Endometrium (tissue), 2 donors: Measurements from ENCODE around the gene RALGAPA2.

Experiments
- FAIRE-seq: peaks from 2 replicates; lab custom pipeline; 2012; peaks lifted over from hg19 to GRCh38; lab: Jason Lieb, UNC
- donor health status: control.
- donor health status: control.

The RALGAPA2 gene

DNA sequence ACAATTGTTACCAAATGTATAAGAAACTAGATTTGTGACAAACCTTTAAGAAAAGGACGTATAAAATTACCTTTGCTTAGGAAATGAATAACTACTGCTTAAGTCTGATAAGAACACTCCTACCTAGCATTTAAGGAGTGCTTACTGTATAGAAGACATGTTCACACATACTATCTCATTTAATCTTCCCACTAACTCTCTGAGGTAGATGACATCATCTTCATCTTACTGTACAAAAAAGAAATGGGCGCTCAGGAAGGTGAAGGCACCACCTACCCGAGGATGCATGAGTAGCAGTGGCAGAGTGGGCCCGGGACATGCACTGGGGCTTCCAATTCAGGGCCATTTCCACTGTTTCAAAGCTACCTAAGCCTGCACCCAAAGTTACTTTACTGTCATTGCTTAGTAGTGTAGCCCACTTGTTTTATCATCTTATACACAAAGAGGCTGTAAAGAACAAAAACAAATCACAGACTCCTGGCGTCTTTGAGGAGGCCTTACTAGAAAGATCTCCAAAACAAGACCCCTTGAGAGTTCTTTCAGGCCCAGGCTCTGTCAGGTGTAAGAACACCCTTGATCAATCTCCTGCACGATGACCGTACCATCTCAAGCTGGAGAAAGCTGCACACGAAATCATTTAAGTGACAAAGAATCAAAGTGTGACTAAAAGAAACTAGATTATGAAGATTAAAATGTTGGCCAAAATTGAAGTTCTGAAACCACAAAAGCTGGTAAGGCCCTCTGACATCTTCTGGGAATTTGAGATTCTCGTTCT, 216.5 kb downstream of the RALGAPA2 start:
- no peak for FAIRE-seq

DNA sequence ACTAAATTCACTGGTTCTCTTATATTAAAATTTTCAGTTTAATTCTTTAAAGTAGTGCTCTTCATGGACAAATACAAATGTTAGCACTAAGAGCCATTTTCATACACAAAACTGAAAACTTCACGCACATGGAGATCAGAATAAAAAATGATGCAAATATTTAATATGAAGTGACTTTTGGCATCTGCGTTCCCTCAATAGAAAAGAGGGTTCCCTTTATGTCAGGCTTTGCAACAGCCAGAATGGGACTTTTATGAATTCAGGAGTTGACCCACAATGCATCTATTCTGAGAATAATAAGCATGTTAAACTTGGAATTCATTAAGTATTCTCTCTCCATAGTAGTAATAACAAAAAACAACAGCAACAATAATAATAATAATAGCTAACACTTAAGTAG, 218.7 kb downstream of the RALGAPA2 start:
- no peak for FAIRE-seq

DNA sequence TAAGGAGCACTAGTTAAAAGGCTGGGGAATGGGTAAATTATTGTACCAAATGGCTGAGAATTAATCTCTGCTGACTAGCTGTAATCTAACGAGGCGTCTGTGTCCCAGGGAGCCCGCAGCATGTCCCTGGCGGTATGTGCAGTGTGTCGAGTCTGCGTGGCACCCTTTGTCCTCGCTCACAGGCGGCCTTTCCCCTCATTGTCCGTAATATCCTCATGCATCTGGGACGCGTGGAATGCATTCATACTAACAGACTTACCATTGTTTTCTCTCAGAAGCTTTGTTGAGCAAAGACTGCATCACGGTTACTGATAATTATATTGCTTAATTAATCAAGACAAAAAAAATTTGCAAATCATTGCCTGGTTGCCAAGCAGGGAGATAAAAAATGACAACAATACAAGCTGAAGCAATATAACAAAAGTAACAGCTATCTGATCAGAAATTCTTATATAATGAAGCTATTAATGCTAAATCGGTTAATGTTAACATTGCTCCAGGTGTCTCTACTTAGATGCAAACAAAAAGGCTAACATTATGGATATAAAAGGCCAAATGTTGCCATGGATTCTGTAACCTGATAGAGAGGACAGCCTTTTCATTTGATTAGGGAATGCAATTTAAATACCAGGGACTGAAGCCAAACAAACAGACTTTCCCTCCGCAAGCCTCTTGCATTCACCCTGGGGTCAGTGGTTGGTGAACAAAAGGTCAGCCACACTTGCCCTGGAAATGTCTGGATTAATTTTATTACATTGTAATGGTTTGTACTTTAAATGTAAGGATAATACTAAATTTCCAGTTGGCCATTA, 219.7 kb downstream of the RALGAPA2 start:
- no peak for FAIRE-seq

DNA sequence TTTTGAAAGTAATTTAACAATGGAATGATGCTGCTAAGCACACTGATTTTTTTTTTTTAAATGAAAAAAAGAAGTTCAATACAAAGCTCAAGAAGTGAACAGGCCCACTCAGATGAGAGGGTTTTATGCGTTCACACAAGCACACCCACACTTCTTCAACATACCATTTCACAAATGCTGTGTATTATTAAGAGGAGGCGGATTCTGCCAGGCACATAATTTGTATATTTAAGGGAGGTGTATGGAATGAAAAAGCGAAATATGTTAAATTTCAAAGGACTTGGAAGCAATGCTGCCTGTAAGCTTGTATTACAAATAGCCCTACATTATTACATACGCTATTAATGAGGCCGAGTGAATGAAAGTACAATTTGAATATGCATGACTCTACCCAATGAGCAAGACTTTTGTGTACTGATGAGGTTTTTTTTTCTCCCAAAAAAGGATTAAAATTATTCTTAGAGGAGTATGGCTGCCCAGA, 220.6 kb downstream of the RALGAPA2 start:
- no peak for FAIRE-seq

DNA sequence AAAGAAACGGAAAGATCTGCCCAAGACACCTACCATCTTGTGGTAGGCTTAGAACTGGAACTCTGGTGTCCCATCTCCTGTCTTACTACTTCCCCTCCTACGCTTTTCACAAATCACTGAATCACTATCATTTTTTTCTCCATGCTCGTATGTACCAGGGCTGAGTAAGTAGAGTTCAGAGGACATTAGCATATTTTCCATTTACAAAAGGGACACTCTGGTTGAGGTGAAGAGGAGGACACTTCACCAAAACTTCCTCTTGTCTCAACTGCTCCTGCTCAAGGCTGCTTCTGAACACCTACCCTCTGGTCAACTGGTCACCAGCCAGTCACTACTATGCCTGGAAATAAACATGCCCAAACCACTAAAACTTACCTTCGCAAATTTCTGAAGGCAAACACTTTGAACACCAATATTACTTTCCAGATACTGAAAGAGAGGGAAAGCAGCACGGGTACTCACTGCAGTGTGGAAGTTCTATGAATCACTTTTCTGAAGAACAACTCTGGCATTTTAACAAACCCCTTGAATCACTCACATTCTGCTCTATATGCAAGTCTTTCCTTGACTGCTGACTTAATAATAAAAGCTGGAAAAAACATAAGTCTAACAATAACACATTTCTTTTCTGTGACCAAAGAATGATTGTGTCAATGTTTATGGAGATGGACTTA, 221.2 kb downstream of the RALGAPA2 start:
- FAIRE-seq: no peak

DNA sequence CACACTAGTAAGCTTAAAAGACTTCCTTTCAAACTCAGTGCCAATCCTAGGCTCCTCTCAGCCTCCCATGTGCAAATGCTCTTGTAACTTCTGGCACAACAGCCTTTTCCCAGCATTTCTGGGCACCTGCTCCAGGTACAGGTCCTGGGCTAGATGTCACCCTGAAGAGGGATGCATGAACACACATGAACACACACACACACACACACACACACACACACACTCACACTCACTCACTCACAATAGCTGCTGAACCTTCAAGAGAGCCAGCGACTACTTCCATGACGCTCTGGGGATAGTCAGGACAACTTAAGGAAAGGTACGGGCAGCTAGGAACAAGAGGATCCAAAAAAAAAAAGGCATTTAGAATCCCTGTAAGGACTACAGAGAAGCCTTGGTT, 221.8 kb downstream of the RALGAPA2 start:
- no peak for FAIRE-seq

DNA sequence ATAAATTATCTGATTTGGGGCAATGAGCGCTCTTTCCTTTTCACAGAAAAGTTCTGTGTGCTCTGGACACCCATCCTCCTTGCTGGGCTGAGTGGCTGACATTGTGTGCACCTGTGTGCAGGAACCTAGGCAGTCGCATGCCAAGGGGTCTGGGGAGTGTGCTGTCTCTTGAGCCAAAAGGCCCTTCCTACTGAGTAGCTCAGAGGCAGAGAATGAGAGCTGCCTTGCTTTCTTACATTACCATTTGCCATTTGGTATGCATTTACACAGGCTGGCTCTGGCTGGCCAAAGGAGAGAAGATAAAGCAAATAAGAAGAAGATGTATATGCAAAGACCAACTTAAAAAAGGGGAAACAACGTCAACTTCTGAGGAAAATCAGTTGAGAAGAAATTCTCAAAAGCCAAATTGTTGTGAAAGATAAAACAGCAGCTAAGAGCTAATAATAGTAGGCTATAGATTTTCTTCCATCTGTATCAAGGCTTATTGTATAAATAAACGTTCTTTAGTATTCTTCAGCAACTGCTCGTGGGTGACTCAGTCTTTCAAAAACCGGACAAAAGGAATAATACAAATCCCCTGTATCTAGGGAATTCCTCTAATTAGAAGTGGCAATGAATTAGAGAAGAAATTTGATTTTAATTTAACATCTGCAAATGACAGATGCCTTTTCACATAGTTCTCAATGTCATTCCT, 222.6 kb downstream of the RALGAPA2 start:
- no peak for FAIRE-seq

DNA sequence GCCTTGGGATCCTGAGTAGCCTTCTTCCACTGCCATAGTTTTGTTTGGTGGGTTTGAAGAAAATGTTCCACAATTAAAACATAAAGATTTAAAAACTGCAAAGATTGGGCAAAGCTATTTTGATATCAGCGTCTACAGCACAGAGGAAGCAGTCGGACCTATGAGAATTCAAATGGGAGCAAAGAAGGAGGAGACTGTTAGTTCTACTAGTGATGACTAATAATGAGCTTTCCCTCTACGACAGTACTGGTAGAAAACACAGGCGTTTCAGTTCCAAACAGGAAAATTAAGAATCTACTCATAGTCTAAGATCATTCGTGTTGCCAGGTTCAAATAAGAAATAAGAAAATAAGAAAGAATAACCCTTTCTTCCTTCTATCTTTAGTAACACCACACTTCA, 223.4 kb downstream of the RALGAPA2 start:
- FAIRE-seq: no peak

DNA sequence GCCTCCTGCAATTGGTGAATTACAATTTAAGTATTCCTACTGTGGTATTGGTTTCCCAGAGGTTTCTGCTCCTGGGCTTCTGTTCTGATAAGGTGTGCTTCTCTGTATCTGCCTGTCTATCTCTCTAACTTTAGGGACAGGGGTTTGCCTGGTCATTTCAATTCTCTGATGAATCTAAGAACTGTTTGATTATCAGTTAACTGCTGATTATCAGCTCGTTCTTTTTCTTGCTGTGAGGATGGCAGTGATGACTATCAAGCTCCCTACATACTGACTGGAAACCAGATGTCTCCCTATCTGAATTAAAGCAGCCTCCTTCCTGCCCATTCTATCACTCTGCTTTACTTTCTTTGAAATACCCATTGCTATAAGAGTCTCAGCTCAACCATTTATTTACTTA, 224.1 kb downstream of the RALGAPA2 start:
- FAIRE-seq: no peak

DNA sequence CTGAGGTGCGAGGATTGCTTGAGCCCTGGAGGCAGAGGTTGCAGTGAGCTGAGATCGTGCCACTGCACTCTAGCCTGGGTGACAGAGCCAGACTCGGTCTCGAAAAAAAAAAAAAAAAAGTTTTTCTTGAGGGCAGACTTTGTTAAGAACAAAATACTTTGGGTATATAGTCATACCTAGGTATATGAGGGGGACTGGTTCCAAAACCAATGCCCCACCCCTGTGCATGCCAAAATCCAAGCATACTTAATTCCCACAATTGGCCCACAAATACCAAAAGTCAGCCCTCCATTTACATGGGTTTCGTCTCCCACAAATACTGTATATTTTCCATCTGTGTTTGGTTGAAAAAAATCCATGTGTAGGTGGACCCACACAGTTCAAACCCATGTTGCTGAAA, 224.6 kb downstream of the RALGAPA2 start:
- FAIRE-seq: no peak

DNA sequence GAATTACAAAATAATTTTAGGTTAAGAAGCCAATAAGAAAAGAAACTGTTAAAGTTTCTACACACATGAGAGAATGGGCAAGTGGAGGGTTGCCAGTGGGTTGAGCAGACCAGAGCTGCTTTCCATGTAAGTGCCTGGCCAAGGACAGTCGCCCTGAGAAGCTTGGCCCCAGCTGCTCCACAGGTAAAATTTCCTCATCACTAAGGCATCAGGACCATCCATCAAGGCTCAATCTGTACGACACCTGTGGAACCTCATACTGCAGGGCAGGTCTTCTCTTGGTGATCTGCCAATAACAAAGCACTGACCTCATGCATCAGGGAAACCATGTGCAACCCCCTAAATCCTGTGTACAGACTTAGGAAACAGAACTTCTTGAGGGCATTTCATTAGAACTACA, 229.1 kb downstream of the RALGAPA2 start:
- FAIRE-seq: no peak

DNA sequence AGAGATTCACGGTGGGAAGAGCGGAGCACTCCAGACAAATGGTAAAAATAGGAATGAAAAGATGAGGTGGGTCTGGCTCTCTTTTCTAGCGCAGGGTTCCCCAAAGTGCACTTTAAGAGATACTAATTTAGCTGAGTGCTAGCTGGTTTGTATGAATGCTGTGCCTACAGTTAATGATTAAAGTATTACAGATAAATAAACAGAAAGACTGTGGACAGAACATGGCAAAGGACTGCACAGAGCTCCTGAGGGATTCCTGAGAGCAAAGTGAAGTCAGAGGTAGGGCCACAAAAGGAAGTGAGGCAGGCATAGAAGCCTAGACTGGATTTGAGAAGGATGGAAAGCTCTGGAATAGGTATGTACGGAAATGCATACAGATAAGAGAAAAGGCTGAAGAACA, 230.0 kb downstream of the RALGAPA2 start:
- no peak for FAIRE-seq

DNA sequence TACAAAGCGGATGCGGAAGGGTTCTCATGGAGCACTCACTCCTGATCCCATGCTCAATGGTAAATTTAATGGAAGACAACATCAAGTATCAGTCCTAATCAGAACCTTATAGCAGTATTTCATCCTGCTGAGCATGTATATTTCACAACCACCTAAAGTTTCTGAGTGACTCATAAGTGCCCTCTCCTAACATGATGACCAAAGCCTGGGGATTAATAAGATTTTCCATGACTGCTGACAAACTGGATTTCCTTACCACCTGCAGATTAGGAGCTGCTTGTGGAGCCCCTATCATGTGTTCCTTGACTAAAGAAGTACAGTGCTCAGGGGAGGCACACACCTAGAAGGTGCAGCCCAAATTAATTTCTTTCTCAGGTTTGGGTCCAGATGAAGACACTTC, 231.8 kb downstream of the RALGAPA2 start:
- no peak for FAIRE-seq

DNA sequence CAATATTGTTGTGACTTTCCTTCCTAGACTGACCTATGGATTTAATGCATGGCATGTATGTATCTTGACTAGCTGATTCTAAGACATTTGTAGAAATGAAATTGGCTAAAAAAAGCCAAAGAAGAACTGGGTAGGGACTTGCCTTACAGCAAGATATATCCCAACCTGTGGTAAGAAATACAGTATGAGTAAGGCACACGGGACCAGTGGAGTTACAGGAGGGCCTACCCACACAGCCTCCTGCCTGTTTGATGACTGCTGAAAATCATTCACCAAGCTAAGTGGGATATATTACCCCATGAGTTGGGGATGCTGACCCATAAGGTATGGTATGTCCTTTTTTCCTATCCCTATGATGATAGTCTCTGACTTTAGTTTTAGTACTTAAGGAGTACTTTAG, 232.3 kb downstream of the RALGAPA2 start:
- FAIRE-seq: no peak

DNA sequence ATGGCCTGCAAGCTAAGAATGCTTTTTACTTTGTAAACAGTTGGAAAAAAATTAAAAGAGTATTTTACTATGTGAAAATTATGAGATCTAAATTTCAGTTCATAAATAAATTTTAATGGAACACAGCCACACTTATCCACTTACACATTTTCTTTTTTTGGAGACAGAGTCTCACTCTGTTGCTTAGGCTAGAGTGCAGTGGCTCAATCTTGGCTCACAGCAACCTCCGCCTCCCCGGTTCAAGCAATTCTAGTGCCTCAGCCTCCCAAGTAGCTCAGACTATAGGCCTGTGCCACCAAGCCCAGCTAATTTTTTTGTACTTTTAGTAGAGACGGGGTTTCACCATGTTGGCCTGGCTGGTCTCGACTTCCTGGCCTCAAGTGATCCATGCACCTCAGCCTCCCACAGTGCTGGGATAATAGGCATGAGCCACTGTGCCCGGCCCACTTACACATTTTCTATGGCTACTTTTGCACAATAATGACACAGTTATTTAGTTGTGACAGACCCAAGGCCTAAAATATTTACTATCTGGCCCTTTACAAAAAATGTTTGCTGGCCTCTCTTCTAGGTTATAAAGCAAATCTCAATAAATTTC, 234.9 kb downstream of the RALGAPA2 start:
- no peak for FAIRE-seq

DNA sequence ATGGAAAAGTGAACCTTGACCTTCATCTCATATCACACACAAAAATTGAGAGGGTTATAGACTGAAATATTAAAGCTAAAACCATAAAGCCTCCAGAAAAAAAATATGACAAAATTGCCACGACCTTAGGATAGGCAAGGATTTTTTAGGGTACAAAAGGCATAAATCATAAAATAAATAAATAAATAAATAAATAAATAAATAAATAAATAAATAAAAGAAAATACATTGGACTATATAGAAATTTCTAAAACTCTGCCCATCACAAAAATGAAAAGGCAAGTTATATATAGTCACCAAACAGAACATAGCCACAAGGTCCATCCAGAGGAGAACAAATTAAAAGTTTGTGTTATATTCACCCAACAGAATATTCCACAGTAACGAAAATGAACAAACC, 235.9 kb downstream of the RALGAPA2 start:
- FAIRE-seq: no peak

DNA sequence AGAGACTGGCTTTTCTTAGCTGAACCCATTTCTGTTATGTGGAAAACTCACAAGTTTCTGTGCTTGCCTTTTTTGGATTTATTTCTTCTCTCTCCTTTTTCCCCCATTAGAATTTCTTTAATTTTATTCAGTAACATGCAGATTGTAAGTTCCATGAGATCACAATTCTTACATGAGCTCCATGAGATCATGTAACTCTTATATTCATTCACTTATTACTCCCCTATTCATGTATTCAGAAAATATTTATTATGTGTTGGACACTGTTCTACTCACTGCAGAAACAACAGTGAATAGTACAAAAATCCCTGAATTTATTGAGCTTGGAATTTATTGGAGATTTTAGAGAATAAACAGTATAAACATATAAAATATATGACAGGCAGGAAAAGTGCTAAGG, 238.8 kb downstream of the RALGAPA2 start:
- no peak for FAIRE-seq

DNA sequence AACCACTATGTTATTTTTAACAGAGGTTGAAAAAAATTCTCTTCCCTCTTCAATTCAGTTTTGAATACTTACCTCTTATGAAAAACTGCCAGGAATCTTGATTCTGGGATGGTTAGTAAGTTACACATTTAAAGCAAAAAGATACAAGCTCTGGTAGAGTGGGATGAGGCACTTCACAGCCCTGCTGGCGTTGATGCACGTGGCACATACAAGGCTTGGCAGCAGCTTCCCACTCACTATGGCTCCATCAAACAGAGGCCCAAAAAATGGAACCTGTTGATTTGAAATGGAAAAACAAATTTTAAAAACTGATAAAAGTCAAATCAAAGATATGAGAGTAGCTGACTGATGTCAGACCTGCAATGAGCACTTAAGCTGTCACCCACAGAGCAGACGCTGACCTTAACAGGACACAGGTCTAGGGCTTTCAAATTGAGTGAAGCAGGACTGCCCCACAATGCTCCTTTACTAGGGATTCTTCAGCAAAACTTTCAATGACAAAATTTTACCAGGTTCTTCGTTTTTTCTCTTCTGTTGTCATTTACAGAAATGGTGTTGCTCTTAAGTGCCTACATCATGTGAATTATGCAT, 239.7 kb downstream of the RALGAPA2 start:
- FAIRE-seq: no peak

DNA sequence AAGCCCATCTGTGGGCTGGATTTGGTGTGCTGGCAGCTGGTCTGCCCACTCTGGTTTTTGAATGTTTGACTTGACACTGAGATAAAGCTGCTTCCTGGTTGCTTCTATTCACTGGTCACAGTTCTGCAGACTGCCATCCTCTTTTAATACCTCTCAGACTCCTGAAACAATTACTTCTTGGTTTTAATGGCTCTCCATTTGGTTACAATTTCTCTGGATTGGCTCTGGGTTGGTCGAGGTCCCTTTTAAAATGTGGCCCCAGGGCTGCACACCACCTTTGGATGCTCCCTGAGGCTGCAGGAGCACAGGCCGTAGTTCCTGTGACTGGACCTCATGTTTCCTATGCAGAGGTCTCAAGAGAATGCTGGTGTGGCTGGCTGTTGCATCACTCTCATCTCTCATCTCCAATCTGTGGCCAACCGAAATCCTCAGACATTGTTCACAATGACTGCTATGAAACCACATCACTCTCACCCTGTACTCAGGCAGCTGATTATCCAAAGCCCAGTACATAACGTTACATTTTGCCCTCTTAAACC, 246.0 kb downstream of the RALGAPA2 start:
- FAIRE-seq: no peak

DNA sequence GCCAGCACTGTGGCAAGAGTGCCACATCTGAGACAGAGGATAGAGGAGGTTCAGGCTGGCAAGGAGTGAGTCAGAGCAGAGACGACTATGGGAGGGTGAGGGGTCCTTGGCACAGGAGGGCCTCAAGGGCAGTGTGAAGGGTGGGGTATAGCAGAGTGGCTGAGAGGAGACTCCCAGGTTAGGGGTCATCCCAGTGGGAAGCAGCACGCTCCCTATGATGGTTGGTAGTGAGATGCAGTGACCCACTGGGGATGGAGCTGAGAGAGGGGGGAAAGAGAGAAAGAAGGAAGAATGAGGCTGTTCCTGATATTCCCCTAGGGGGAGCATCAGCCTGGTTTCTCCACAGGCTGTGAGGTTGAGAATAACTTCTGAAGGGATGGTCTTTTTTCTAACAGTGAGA, 247.2 kb downstream of the RALGAPA2 start:
- no peak for FAIRE-seq

DNA sequence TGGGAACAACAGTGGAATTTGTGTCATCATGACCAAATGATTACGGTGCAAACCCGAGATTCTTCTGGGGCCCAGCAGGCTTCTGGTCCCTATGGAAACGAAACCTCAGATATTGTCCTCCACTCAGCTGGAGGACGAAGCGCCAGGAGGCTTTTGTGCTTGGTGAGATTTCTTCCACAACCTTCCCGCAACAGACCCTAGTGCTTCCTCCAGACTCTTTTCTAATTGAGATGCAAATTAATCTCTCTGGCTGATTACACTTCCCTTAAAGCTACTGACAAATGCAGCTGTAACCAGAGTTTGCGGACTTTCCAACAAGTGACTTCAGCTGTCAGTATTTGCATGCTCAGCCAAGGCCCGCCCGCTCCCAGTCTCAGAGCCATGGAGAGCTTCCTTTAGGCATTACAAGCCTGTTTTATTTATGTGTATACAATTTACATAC, 248.5 kb downstream of the RALGAPA2 start:
- no peak for FAIRE-seq
